CD4-positive, alpha-beta T cell (primary cell): Measurements from ENCODE around the gene DBN1. TPM values are rescaled to one million over a fixed set of nuclear protein-coding genes. Genes with fewer than 3 reads are reported as not detected.

ENCODE experiments used
- ATAC-seq: fragments of 200-7000 bp; cut with Tn5 transposase; one replicate; pipeline ENCODE4 v1.10.0; 2022; ENCODE audit warnings: mild to moderate bottlenecking; ENCODE audit not compliant: poor library complexity
- CTCF ChIA-PET: fragments of 350-600 bp; sonication (Branson Sonifier 250); formaldehyde crosslinking; loops from one replicate; lab custom pipeline; 2021; ENCODE audit warnings: antibody characterized with exemption, inconsistent platforms; lab: Charles Lee
- POLR2A ChIA-PET: fragments of 350-600 bp; sonication (Branson Sonifier 250); formaldehyde crosslinking; loops from one replicate; lab custom pipeline; 2021; ENCODE audit warnings: antibody characterized with exemption, inconsistent platforms; lab: Charles Lee
- DNase-seq, 14 experiments: peaks; one replicate each; pipeline ENCODE4 v3.0.0-alpha.2; 2013 to 2020; ENCODE audit warnings: mixed read lengths in 2 of 14
- H3K27ac ChIP-seq, 2 donors: one replicate each; pipeline versions ENCODE4 v1.5.1 to v1.7.0; 2013; ENCODE audit warnings: low read length in 2 of 2, low read depth in 1 of 2, mild to moderate bottlenecking in 1 of 2
- H3K27me3 ChIP-seq, 2 experiments: 1 replicate in 1 of 2; 2 replicates in 1 of 2; pipeline versions ENCODE4 v1.6.1 to v1.7.0; 2013; ENCODE audit warnings: low read length in 2 of 2, control low read depth in 1 of 2, mild to moderate bottlenecking in 1 of 2, moderate library complexity in 1 of 2; ENCODE audit not compliant: insufficient read depth in 2 of 2, control insufficient read depth in 1 of 2
- H3K36me3 ChIP-seq: one replicate; pipeline ENCODE4 v1.6.1; 2013; ENCODE audit warnings: low read length, control low read depth; ENCODE audit not compliant: insufficient read depth
- H3K4me1 ChIP-seq: one replicate; pipeline ENCODE4 v1.6.1; 2013; ENCODE audit warnings: low read length, control low read depth; ENCODE audit not compliant: insufficient read depth
- H3K4me3 ChIP-seq: one replicate; pipeline ENCODE4 v1.5.1; 2013; ENCODE audit warnings: mild to moderate bottlenecking, low read length, moderate library complexity
- H3K9me3 ChIP-seq, 2 experiments: 1 replicate in 1 of 2; 2 replicates in 1 of 2; pipeline versions ENCODE4 v1.6.1 to v1.7.0; 2013; ENCODE audit warnings: low read length in 2 of 2, mild to moderate bottlenecking in 2 of 2, control low read depth in 1 of 2, moderate library complexity in 1 of 2; ENCODE audit not compliant: control insufficient read depth in 1 of 2, insufficient read depth in 1 of 2
- H3K27ac Mint-ChIP-seq: one replicate; pipeline ENCODE4 v1.8.0; 2020; ENCODE audit warnings: mixed read lengths
- H3K27me3 Mint-ChIP-seq: one replicate; pipeline ENCODE4 v1.8.0; 2021; ENCODE audit warnings: mixed read lengths
- H3K36me3 Mint-ChIP-seq: one replicate; pipeline ENCODE4 v1.8.0; 2021; ENCODE audit warnings: low read depth, mixed read lengths
- H3K4me1 Mint-ChIP-seq: one replicate; pipeline ENCODE4 v1.8.0; 2021; ENCODE audit warnings: low read depth, mixed read lengths
- H3K4me3 Mint-ChIP-seq: one replicate; pipeline ENCODE4 v1.8.0; 2020; ENCODE audit warnings: mild to moderate bottlenecking, mixed read lengths
- H3K9me3 Mint-ChIP-seq: one replicate; pipeline ENCODE4 v1.8.0; 2020; ENCODE audit warnings: mixed read lengths
- CTCF ChIP-seq: fragments of 200-600 bp; IDR thresholded peaks from one replicate; pipeline ENCODE4 v1.8.0; 2022; ENCODE audit warnings: antibody characterized with exemption, mild to moderate bottlenecking
- intact Hi-C, 2 experiments: fragments of 100-400 bp; cut with DNase I in 1 of 2; cut with micrococcal nuclease in 1 of 2; formaldehyde crosslinking; loops; one replicate each; pipeline versions ENCODE4 v1.15.1 to v1.9.0; 2023 to 2025; cut with DNase I, micrococcal nuclease
- total RNA-seq, 174 experiments: library from RNA in 2 of 174; stranded (reverse) in 2 of 174; gene quantifications; one replicate each; pipeline ENCODE4 v1.2.3 and lab custom pipeline; 2021 to 2026

DBN1 gene
- total RNA-seq, 2 experiments from 2014 or later = 1.8 to 2.5 TPM

GRCh38 chr5:177502886-177503285 lies 29.5 kb upstream of the DBN1 start:
- no peak overlapping the region for H3K27ac ChIP-seq
- H3K4me3 Mint-ChIP-seq = no peak overlapping the region
- no peak for ATAC-seq

GRCh38 chr5:177501874-177502678 lies 28.6 kb upstream of the DBN1 start:
- Histone ChIP-seq H3K36me3 (no peaks in the 10 kb centered on the region), H3K9me3 (no peaks in the 10 kb centered on the region), H3K27me3 (no peaks in the 10 kb centered on the region), H3K27ac (no peak overlapping the region), H3K4me3 (no peak overlapping the region), H3K4me1 (peaks cover 21% of the 10 kb centered on the region)
- DNase-seq (no peak), ATAC-seq (no peak)
- intact Hi-C loops = loop anchor here (1.0 to 2.0 kb wide), 4 partner anchors 45 to 387 kb away; no protein-coding TSS in a partner anchor
- CTCF ChIA-PET = interaction anchor here (0.5 to 4.1 kb wide), 10 partner anchors 10 to 199 kb away, joined by 3 to 41 read pairs (median 4); partner anchors contain the start of genes DDX41, MXD3, PRELID1 and RAB24
- Mint-ChIP-seq H3K4me3 (no peak overlapping the region), H3K4me1 (peaks cover 25% of the 10 kb centered on the region), H3K27me3 (no peaks in the 10 kb centered on the region), H3K36me3 (no peaks in the 10 kb centered on the region), H3K9me3 (no peaks in the 10 kb centered on the region), H3K27ac (no peak overlapping the region)
- POLR2A ChIA-PET = interaction anchor here (1.0 to 1.7 kb wide), 4 partner anchors 47 to 144 kb away, joined by 3 to 9 read pairs (median 6); partner anchors contain the start of gene RGS14
- TF ChIP-seq CTCF = no peak

More at GRCh38 chr5:177502886-177503285, 29.5 kb upstream of the DBN1 start:
- Mint-ChIP-seq H3K27me3 (no peaks in the 10 kb centered on the region), H3K36me3 (no peaks in the 10 kb centered on the region), H3K27ac (no peak overlapping the region), H3K9me3 (no peaks in the 10 kb centered on the region), H3K4me1 (peaks cover 21% of the 10 kb centered on the region)
- H3K9me3 ChIP-seq = no peaks in the 10 kb centered on the region
- H3K4me1 ChIP-seq = peaks cover 14% of the 10 kb centered on the region
- H3K36me3 ChIP-seq = no peaks in the 10 kb centered on the region
- H3K4me3 ChIP-seq = no peak overlapping the region
- DNase-seq = no peak
- CTCF ChIA-PET = interaction anchor here (4.1 kb wide), 1 partner anchor 113 kb away, joined by 41 read pairs; no protein-coding TSS in a partner anchor
- H3K27me3 ChIP-seq = no peaks in the 10 kb centered on the region
- TF ChIP-seq CTCF = no peak
- POLR2A ChIA-PET = no interaction called here
- intact Hi-C loops = no loop called here

- H3K4me3 ChIP-seq = no peak overlapping the region
- no peaks in the 10 kb centered on the region for H3K36me3 ChIP-seq
- no peaks in the 10 kb centered on the region for H3K9me3 ChIP-seq
- Mint-ChIP-seq H3K4me1 (peaks cover 30% of the 10 kb centered on the region), H3K9me3 (no peaks in the 10 kb centered on the region), H3K36me3 (no peaks in the 10 kb centered on the region), H3K27me3 (no peaks in the 10 kb centered on the region), H3K4me3 (peak overlapping the region; percentile 15), H3K27ac (no peak overlapping the region)
- ChIA-PET CTCF (interaction anchor here (0.5 to 4.1 kb wide), 14 partner anchors 8 to 387 kb away, joined by 3 to 41 read pairs (median 4); partner anchors contain the start of genes DDX41, MXD3, PRELID1 and RAB24), POLR2A (interaction anchor here (1.0 to 1.7 kb wide), 5 partner anchors 46 to 143 kb away, joined by 3 to 9 read pairs (median 4); partner anchors contain the start of gene RGS14)
- peak; percentile 76 to 93 (median 80) for DNase-seq
- ATAC-seq = peak; percentile 32
- no peak overlapping the region for H3K27ac ChIP-seq
- H3K4me1 ChIP-seq = peaks cover 33% of the 10 kb centered on the region
- no peaks in the 10 kb centered on the region for H3K27me3 ChIP-seq
- peak; percentile 90 for TF ChIP-seq CTCF
- intact Hi-C loops = loop anchor here (1.0 to 2.0 kb wide), 4 partner anchors 44 to 386 kb away; no protein-coding TSS in a partner anchor
Measured at GRCh38 chr5:177500685-177501522, 27.5 kb upstream of the DBN1 start.
